GM19240 (cell line): ENCODE data around the gene C14orf180.

Experiments
- DNase-seq: peaks from one replicate; pipeline ENCODE4 v3.0.0; 2011; ENCODE audit warnings: low spot score; ENCODE audit not compliant: insufficient read length

C14orf180 gene

DNA sequence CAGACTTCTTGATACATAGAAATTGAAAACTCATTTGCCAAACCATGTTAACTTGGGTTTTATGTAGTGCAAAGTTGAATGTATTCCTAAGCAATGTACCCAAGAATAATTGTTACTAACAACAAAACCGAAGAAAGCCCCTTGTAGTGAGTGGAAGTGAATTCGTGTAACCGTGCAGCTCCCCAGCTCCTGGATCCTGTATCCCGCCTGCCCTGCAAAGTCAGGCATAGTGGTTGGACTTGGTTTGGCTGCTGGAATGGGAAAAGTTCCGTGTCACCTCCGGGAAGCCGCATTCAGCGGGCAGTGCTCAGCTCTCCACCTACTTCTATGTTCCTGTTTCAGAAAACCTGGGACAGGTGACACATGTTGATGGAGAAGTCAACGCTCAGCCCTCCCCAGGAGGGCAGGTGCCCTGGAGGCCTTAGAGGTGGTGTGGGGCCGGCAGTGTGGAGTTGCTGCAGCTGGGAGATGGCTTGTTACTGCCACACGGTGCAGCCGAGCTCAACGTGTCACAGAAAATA is 29.2 kb upstream of the C14orf180 start:
- no peak for DNase-seq

DNA sequence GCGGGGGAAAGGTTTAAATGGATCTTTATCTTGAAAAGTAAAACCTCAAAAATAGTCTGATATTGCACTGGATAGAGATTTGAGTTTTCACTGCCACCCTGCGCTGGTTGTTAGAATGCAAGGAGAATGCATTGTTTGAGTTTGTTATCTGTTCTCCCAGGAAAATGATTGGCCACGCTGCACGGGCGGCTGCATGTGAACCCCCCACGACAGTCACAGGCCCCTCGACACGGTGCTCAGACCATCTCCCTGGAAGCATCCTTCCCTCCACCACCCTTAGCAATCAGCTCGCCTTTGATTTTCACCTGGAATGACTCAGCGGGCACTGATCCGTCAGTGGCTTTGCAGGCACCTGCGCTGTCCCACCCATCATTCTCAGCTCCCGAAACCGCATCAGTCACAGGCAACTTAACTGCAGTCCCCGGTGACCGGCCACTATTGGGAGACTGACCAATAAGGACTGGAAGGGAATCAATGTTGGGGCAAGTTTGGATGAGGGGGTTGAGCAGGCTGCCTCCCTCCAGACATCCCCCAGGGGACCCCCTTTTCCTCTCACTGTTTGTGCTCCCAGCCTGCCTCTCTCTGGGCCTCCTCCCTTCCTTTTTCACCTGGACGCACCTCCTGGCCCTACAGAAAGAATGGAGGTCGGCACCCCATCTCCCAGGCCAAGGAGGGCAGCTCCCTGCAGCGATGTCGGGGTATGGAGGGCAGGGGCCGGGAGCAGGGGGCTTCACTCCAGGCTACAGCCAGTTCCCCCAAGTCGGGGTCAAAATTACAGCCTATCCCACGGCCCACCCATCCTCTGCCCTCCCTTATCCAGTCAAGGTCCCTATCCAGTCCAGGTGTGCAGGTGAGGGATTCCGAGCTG is 28.5 kb upstream of the C14orf180 start:
- DNase-seq = no peak

DNA sequence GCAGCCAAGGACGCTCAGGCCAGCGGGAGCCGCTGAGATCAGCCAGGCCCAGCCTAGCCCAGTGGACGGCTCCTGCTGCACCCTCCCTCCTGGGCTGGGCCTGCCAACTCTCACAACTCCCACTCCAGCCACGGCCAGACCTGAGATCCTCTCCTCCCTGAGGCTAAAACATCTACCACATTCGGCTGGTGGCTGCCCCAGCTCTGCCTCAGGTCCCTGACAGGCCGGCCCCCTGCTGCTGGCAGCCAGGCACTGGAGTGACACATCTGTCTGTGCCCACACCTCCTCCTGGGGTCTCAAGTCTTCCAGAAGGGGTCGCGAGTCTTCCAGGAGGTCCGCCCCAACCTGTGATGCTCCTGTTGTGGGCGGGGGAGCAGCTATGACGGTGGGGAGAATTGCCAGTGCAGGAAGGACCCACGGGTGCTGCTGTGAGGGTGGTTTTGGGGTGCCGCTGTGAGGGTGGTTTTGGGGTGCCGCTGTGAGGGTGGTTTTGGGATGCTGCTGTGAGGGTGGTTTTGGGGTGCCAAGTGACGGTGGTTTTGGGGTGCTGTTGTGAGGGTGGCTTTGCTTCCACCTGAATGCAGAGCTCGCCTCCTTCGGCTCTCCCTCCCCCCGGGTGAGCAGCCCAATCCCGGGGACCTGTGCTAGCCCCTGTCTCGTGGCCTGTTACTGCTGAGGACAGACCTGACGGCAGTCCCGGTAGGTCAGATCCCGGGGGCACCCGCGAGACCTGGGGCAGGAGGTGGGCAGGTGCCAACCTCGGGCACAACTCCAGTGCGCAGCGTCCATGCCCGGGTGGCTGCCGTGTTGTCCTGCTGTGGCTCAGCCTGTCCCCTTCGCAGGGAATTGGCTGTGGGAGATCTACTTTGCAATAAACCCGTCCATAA is 27.5 kb upstream of the C14orf180 start:
- DNase-seq = no peak

DNA sequence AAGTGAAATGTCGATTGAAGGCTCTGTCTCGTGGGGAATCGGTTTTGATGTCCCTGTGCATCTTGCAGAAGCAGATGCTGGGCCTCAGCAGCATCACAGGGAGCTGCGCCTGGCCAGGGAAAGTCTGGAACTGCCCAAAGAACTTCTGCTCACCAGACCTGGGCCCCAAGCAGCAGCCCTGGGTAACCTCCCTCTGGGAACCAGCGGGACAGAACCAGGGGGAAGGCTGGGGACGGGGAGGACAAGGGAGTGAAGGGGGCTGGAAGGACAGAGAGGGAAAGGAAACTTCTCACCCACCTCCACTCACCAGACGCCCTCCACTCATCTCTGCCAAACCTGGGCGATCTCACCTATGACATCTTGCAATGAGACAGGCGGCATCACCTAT is 26.8 kb upstream of the C14orf180 start:
- no peak for DNase-seq

DNA sequence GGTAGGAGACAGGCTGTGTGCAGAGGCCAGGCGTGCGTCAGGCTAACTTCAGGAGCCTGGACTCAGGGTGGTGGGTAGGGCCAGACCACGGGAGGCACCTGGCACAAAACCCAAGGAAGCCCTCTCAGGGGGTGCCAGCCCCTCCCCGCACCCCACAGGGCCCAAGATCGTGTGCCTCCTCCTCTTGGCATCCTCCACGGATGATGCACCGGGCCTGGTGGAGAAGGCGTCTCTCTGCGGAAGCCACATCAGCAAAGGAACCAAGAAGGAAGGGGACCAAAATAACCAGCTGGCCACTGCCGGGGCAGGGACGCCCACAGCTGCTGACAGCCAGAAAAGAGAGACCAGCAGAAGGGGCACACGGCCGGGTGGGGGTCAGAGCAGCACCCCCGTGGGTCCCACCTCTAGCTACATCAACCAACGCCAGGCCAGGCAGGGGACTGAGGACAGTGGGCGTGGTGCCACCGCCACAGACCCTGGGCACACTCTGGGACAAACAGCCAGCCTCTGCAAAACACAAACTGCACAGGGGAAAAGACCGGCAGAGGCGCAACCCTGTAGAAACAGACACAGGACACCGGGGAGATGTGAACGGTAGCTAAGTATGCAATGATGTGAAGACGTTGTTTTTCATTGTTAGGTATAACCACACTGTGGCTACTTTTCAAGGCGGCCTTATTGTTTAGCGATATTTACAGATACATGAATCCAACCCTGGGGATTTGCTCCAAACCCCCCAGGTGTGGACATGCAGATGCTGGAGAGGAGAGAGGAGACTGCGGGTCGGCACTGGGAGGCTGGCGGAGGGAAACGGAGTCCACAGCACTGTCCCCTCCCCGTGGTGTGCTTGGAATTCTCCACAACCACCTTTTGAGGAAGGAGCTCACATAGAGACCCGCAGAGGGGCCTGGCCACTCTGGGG is 26.1 kb upstream of the C14orf180 start:
- no peak for DNase-seq

DNA sequence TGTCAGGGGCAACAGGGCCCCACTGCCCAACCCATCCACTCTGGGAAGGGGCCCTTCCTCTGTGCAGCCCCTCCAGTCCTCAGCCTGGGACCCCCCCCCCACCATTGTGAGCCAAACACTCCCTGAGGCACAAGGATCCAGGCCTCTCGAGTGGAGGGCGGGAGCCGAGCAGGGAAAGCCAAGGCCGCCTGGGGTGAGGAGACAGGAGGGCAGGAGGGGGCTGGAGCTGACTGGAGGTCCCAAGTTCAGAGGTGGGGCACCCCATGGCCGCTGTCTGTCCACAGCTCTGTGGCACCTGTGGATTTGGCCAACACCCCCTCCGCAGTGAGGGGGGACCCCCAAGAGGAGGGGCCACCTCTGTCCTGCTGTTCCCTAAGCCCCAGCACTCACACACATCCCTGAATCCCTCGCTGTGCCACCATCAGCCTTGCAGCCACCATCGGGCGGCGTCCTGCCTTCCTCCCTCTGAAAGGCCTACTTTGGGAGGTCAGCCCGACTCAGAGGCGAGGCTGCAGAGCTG is 25.4 kb upstream of the C14orf180 start:
- DNase-seq = no peak

DNA sequence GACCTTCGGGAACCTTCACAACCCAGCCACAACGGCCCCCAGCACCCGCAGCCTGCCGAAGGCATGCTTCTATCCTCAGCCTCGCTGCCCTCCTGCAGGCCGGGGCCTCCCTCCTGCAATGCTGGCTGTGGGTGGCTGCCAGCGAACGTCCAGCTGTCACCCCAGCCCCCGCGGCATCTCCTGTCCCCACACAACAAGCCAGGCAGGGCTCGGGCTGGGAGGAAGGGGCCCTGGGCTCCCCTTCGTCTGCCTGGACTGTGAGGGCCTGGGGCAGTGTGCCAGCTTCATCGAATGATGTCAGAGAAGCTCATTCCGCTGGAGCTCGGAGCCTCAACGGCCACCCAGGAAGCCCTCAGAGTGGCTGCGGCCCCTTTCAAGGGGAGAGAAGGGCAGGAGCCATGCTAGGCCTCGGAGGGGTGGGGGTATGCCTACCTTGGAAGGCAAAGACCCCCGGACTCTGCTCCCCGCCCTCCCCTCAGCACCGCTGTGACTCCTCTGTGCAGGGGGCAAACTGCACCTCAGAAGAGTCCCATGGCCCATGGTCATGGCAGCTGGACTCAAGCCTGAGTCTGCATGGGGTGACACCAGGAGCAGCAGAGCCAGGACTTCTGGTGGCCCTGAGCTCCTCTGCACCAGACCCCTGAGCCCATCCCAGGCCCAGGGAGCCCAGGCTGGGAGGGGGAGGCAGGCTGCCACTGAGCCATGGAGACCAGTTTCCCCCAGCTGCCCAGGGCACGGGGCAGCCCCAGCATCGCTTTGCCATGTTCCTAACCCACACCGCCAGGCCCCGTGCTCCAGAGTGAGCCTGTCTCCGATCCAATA is 24.7 kb upstream of the C14orf180 start:
- no peak for DNase-seq

DNA sequence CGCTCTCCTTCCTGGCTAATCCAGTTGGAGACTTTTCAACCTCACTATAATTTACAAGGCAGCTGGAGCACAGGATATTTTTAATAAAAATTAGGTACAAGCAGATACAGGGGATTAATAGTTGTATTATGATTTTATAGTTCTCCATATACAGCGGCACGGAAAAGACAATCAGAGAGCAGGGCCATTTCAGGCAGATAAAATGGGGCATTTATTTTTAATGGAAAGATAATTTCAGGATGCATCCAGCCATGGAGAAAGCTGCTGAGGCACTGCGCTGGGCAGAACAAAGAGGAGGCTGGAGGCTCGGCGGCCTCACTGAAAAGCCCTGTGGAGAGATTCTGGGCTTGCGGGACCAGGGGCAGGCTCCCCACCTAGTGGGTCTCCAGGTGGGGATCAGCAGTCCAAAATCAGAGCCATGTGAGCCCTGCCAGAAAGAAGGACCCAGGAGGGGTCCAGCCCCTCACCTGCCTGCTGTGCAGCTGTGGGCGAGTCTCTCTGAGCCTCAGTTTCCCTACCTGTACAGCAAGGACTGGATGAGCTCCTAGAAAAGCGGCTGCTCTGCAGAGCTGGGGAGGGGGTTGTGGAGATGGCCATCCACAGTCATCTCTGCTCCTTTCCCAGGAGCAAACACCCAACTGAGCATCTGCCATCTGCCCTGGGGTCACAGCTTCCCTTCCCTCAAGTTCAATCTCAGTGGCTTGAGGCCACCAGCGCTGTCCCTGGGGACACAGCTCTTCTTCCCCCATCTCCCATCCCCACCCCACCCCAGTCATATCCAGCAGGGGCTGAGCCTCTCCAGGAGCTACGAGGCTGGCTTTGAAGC is 23.9 kb upstream of the C14orf180 start:
- DNase-seq = no peak

DNA sequence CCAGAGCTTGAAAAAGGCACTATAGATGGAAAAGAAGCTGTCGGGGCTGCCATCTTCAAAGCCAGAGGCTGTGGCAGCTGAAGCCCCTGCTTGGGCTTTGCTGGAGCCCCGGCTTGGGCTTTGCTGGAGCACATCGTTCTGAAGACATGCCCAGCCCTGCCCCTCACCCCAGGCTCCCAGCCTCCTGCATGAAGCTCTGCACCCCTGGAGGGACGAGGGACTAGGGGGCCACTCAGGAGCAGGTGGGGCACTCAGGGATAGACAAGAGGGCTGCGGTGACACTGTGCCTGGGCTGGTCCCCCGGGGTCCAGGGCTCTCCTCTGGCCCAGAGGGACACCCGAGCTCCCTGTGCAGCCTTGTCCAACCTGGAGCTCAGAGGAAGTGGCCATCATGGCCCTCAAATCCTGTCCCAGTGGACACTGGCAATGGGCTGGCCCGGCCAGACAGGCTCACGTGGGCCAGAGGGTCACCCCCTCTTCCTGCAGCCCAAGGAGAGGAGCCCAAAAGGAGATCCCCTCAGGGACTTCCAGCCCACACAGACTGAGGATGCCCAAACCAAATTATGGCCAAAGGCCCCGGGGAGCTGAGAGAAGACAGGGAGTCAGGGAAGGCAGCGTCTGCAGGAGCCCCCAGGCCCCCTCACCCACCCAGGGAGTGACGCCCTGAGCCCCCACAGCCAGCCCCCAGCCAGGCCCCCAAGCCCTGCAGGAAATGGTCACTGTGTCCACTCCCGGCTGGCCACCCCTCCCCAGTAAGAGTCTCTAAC is 23.1 kb upstream of the C14orf180 start:
- no peak for DNase-seq

DNA sequence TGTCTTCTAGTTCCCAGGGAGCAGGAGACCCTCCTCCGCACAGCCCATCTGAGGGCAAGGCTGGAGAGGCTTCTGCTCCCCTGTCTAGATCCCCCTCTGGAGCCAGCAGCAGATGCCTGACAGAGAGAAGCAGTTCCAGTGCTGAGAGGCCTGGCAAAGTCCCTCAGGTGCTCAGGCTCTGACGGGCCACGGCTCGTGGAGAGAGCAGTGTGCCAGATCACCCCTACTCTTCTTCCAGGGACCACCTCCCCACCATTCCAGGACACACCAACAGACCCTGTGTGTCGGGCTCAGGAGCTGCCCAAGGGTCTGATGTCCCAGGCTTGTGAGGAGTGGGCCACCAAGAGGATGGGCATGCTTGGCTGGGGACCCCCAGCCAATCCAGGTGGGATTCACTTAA is 22.5 kb upstream of the C14orf180 start:
- no peak for DNase-seq

DNA sequence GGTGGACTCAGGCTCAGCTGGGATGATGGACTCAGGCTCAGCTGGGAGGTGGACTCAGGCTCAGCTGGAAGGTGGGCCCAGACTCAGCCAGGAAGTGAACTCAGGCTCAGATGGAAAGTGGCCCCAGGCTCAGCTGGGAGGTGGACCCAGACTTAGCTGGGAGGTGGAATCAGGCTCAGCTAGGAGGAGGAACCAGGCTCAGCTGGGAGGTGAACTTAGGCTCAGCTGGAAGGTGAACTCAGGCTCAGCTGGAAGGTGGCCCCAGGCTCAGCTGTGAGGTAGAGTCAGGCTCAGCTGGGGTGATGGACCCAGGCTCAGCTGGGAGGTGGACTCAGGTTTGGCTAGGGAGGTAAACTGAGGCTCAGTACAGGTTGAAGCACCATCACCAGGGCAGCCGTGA is 21.8 kb upstream of the C14orf180 start:
- DNase-seq = no peak

DNA sequence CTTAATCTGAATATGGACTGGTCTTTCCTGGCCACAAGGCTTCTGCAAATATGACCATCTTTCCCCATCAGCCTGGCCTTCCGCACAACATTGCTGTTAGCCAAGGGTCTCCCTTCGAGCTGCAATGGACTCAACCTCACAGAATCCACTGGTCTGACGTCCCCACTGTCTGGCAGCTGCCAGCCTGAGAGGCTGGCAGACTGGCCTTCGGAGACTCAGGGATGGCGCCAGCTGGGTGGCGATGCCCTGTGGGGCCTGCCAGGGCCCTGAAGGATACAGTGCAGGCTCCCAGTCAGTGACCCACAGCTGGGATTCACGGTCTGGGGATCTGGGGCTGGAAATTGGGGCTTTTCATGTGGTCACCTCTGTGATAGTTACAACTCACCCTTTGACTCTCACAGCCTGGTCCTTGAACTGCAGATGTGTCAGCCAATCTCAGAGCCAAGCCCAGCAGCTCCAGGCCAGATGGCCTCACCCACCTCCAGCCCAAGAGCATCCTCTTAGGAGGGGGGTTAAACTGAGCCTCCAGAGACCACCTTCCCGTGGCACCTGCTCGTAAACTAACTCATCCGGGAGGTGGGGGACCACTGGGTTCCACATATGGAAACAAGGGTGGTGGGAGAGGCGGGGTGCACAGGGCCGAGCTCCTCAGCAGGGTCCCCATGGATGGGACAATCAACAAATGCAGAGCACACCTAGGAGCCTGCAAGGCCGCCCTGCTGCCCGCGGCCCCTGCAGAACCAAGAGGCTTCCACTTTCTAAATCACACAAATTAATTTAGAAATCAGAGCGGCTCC is 21.1 kb upstream of the C14orf180 start:
- no peak for DNase-seq

DNA sequence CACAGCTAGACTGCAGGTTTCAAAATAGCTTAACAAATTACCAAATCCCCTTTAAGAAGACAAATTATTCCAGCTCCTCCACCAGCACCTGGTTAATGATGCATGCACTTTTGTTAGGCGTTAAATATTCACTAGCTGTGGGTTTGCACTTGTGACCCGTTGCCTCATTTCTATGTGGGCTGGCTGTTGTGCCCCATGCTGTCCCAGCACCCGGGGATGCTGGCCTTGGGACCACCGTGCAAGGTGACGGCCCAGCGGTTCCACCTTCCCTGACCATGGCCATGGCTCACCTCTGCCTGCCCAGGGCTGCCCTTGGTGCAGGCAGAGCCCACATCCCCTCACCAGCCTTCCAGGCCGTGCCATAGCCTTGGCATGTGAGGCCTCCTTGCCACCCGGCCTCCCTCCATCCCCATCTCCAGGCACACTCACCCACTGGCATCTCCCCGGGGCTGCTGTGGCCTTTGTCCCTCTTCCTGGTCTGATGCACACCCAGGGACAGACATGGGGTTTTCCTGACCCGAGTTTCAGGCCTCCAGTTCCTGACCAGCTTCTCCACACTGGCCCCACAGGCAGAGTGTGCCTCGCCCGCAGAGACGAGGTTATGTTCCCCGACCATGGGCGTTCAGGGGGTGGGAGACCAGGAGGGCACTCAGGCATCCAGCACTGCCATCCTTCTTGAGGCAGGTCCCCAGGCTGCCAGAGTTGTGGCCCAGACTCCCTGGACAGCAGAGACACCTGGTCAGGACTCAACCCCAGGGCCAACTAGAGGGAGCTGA is 20.3 kb upstream of the C14orf180 start:
- DNase-seq = no peak

DNA sequence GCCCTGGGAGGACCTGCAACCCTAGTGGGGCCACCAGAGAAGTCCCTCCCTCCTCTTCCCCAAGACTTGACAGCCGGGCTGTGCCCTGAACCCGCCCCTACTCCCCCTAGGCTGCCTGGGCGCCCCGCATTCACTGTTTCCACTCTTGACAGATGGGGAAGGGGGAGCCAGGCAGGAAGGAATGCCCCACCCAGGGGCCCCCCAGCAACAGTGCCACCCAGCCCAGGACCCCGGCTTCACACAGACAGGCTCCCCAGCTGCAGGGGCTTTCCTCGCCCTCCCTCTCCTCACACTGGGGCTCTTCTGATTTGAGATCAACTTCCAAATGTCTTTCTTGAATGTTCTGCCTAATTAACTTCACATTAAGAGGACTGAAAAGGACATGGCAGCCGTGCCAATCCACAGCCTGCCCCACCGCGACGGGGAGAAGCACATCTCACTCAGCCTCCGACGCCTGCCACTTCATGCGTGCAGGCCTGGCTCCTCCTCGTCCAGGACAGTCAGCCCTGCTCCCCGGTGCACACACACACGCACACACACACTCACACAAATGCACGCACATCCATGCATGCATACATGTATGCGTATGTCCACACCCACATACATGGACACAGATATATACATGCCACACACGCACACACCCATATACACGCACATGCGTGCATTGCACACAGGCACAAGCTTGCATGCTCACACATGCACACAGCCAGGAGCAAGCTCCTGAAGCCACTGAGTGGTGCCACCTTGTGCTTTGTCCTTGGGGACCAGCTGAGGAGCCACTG is 19.6 kb upstream of the C14orf180 start:
- no peak for DNase-seq

DNA sequence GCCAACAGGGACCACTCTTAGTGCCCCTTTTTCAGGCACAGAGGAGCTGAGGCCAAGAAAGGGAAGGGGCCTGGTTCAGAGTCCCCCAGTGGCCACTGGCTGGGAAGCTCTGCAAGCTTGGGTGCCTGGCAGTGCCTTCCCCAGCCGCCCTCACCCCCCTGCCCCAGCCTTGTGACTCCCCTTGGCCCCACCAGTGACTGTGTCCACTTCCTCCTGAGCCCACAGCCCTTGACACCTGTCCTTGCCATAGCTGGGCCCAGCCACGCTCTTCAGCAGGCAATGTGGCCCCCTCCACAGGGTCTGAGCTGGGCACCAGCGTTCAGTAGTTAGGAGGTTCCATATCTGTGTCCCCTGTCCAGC is 19.0 kb upstream of the C14orf180 start:
- DNase-seq = no peak

DNA sequence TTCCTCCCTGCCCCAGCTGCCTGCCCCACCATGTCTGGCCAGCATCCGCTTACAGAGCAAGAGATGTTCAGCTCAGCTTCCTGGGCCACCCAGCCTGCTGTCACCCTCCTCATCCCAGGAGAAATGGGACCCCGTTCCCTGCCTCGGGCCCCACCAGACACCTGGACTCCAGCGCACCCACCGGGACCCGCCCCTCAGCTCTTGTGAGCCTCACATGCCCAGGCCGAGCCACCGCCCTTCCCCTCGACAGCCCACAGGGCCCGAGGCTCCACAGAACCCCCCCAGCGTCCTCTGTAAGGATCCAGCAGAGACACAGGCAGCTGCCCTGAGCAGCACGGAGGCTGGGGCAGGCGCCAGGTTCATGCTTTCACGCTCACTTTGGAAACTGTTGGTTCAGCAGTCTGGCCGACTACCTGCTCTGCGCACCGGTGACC is 18.4 kb upstream of the C14orf180 start:
- no peak for DNase-seq
